ENCODE data around the gene RAB14. TPM values are rescaled to one million over a fixed set of nuclear protein-coding genes. Genes with fewer than 3 reads are reported as not detected.

RAB14 gene
- total and polyA plus RNA-seq, 5 donors, result 22.9 to 57.3 (median 47.4) TPM

GRCh38 chr9:121178676-121179372 is 22.8 kb downstream of the RAB14 start:
- WGBS, result 89% methylated on average over 6 of the region's 6 CpGs
- H3K4me3 ChIP-seq (ENCODE audit: low read length), result no peak overlapping the region
- no peaks in the 10 kb centered on the region for H3K27me3 ChIP-seq (ENCODE audit: control insufficient read depth, insufficient read depth)
- ATAC-seq (no peak), DNase-seq (no peak)
- H3K9me3 ChIP-seq (ENCODE audit: control insufficient read depth, low read length), result no peaks in the 10 kb centered on the region
- no peak overlapping the region for H3K27ac ChIP-seq (ENCODE audit: low read length)
- H3K4me1 ChIP-seq (ENCODE audit: control insufficient read depth, insufficient read depth, low read length), result no peaks in the 10 kb centered on the region
- intact Hi-C loops (cut with DNase I), result no loop called here

- H3K4me1 ChIP-seq (ENCODE audit: control insufficient read depth, insufficient read depth, low read length), result no peaks in the 10 kb centered on the region
- WGBS, result 95% methylated on average over 7 of the region's 7 CpGs
- H3K27me3 ChIP-seq (ENCODE audit: control insufficient read depth, insufficient read depth), result no peaks in the 10 kb centered on the region
- no peak for ATAC-seq
- no peak for DNase-seq
- no peak overlapping the region for H3K4me3 ChIP-seq (ENCODE audit: low read length)
- intact Hi-C loops (cut with DNase I), result no loop called here
- no peaks in the 10 kb centered on the region for H3K9me3 ChIP-seq (ENCODE audit: control insufficient read depth, low read length)
- no peak overlapping the region for H3K27ac ChIP-seq (ENCODE audit: low read length)
Observed at GRCh38 chr9:121173501-121173900, 28.2 kb downstream of the RAB14 start.

GRCh38 chr9:121172726-121173487 is 28.8 kb downstream of the RAB14 start:
- no peaks in the 10 kb centered on the region for H3K4me1 ChIP-seq (ENCODE audit: control insufficient read depth, insufficient read depth, low read length)
- H3K4me3 ChIP-seq (ENCODE audit: low read length), result no peak overlapping the region
- ATAC-seq (no peak), DNase-seq (no peak)
- H3K27me3 ChIP-seq (ENCODE audit: control insufficient read depth, insufficient read depth), result no peaks in the 10 kb centered on the region
- intact Hi-C loops (cut with DNase I), result no loop called here
- no peak overlapping the region for H3K27ac ChIP-seq (ENCODE audit: low read length)
- no peaks in the 10 kb centered on the region for H3K9me3 ChIP-seq (ENCODE audit: control insufficient read depth, low read length)
- 96% methylated on average over 1 of the region's 1 CpG for WGBS

- H3K27me3 ChIP-seq (ENCODE audit: control insufficient read depth, insufficient read depth), result no peaks in the 10 kb centered on the region
- H3K9me3 ChIP-seq (ENCODE audit: control insufficient read depth, low read length), result no peaks in the 10 kb centered on the region
- DNase-seq, result no peak
- intact Hi-C loops (cut with DNase I), result no loop called here
- no peaks in the 10 kb centered on the region for H3K4me1 ChIP-seq (ENCODE audit: control insufficient read depth, insufficient read depth, low read length)
- no peak overlapping the region for H3K4me3 ChIP-seq (ENCODE audit: low read length)
- ATAC-seq, result no peak
- H3K27ac ChIP-seq (ENCODE audit: low read length), result no peak overlapping the region
- 82% methylated on average over 5 of the region's 5 CpGs for WGBS
Observed at GRCh38 chr9:121171236-121171635, 30.4 kb downstream of the RAB14 start.

- H3K27me3 ChIP-seq (ENCODE audit: control insufficient read depth, insufficient read depth), result no peaks in the 10 kb centered on the region
- H3K9me3 ChIP-seq (ENCODE audit: control insufficient read depth, low read length), result no peaks in the 10 kb centered on the region
- intact Hi-C loops (cut with DNase I), result no loop called here
- no peak overlapping the region for H3K4me3 ChIP-seq (ENCODE audit: low read length)
- ATAC-seq, result peak; percentile 74 to 87
- DNase-seq, result peak; percentile 43 to 67 (median 53)
- H3K27ac ChIP-seq (ENCODE audit: low read length), result no peak overlapping the region
- WGBS, result 58% methylated on average over 3 of the region's 3 CpGs
- no peaks in the 10 kb centered on the region for H3K4me1 ChIP-seq (ENCODE audit: control insufficient read depth, insufficient read depth, low read length)
Observed at GRCh38 chr9:121169094-121169601, 32.5 kb downstream of the RAB14 start.

- no peaks in the 10 kb centered on the region for H3K27me3 ChIP-seq (ENCODE audit: control insufficient read depth, insufficient read depth)
- H3K4me3 ChIP-seq (ENCODE audit: low read length), result no peak overlapping the region
- intact Hi-C loops (cut with DNase I), result no loop called here
- 92% methylated on average over 2 of the region's 2 CpGs for WGBS
- H3K9me3 ChIP-seq (ENCODE audit: control insufficient read depth, low read length), result no peaks in the 10 kb centered on the region
- H3K27ac ChIP-seq (ENCODE audit: low read length), result no peak overlapping the region
- no peaks in the 10 kb centered on the region for H3K4me1 ChIP-seq (ENCODE audit: control insufficient read depth, insufficient read depth, low read length)
- no peak for ATAC-seq
- DNase-seq, result no peak
Observed at GRCh38 chr9:121168052-121168451, 33.6 kb downstream of the RAB14 start.

GRCh38 chr9:121160025-121160424 is 41.6 kb downstream of the RAB14 start:
- intact Hi-C loops (cut with DNase I), result no loop called here
- DNase-seq, result no peak

GRCh38 chr9:121157939-121158338 is 43.7 kb downstream of the RAB14 start:
- WGBS, result 95% methylated on average over 4 of the region's 4 CpGs
- Histone ChIP-seq H3K4me1 (ENCODE audit: control insufficient read depth, insufficient read depth, low read length) (no peaks in the 10 kb centered on the region), H3K27ac (ENCODE audit: low read length) (no peak overlapping the region), H3K9me3 (ENCODE audit: control insufficient read depth, low read length) (no peaks in the 10 kb centered on the region), H3K27me3 (ENCODE audit: control insufficient read depth, insufficient read depth) (no peaks in the 10 kb centered on the region), H3K4me3 (ENCODE audit: low read length) (no peak overlapping the region)
- intact Hi-C loops (cut with DNase I), result no loop called here
- no peak for ATAC-seq
- no peak for DNase-seq

More at GRCh38 chr9:121160025-121160424, 41.6 kb downstream of the RAB14 start:
- WGBS, result 70% methylated on average over 1 of the region's 1 CpG
- ATAC-seq, result no peak
- no peaks in the 10 kb centered on the region for H3K9me3 ChIP-seq (ENCODE audit: control insufficient read depth, low read length)
- H3K4me3 ChIP-seq (ENCODE audit: low read length), result no peak overlapping the region
- no peak overlapping the region for H3K27ac ChIP-seq (ENCODE audit: low read length)
- H3K4me1 ChIP-seq (ENCODE audit: control insufficient read depth, insufficient read depth, low read length), result no peaks in the 10 kb centered on the region
- no peaks in the 10 kb centered on the region for H3K27me3 ChIP-seq (ENCODE audit: control insufficient read depth, insufficient read depth)

GRCh38 chr9:121156263-121156731 is 45.4 kb downstream of the RAB14 start:
- Histone ChIP-seq H3K27ac (ENCODE audit: low read length) (no peak overlapping the region), H3K4me1 (ENCODE audit: control insufficient read depth, insufficient read depth, low read length) (no peaks in the 10 kb centered on the region), H3K4me3 (ENCODE audit: low read length) (no peak overlapping the region), H3K9me3 (ENCODE audit: control insufficient read depth, low read length) (no peaks in the 10 kb centered on the region), H3K27me3 (ENCODE audit: control insufficient read depth, insufficient read depth) (no peaks in the 10 kb centered on the region)
- 54% methylated on average over 2 of the region's 2 CpGs for WGBS
- no peak for ATAC-seq
- intact Hi-C loops (cut with DNase I), result no loop called here
- no peak for DNase-seq

- Histone ChIP-seq H3K4me1 (ENCODE audit: control insufficient read depth, insufficient read depth, low read length) (no peaks in the 10 kb centered on the region), H3K27me3 (ENCODE audit: control insufficient read depth, insufficient read depth) (no peaks in the 10 kb centered on the region), H3K27ac (ENCODE audit: low read length) (no peak overlapping the region), H3K9me3 (ENCODE audit: control insufficient read depth, low read length) (no peaks in the 10 kb centered on the region), H3K4me3 (ENCODE audit: low read length) (no peak overlapping the region)
- ATAC-seq, result no peak
- WGBS, result 94% methylated on average over 6 of the region's 6 CpGs
- DNase-seq, result no peak
- intact Hi-C loops (cut with DNase I), result no loop called here
Observed at GRCh38 chr9:121154782-121155181, 46.9 kb downstream of the RAB14 start.

GRCh38 chr9:121153642-121154041 is 48.0 kb downstream of the RAB14 start:
- intact Hi-C loops (cut with DNase I), result no loop called here
- no peak overlapping the region for H3K4me3 ChIP-seq (ENCODE audit: low read length)
- no peak overlapping the region for H3K27ac ChIP-seq (ENCODE audit: low read length)
- ATAC-seq, result no peak
- H3K27me3 ChIP-seq (ENCODE audit: control insufficient read depth, insufficient read depth), result no peaks in the 10 kb centered on the region
- WGBS, result 79% methylated on average over 1 of the region's 1 CpG
- no peak for DNase-seq
- no peaks in the 10 kb centered on the region for H3K4me1 ChIP-seq (ENCODE audit: control insufficient read depth, insufficient read depth, low read length)
- H3K9me3 ChIP-seq (ENCODE audit: control insufficient read depth, low read length), result no peaks in the 10 kb centered on the region

Measured in right cardiac atrium (tissue), 5 donors.